Upper lobe of left lung (tissue), 4 donors: ENCODE data around the gene UAP1.

Experiments used
- POLR2A ChIP-seq, 4 donors: fragments of 450-650 bp; IDR thresholded peaks; one replicate each; pipeline ENCODE4 v1.5.1; 2016 to 2017; ENCODE audit warnings: antibody characterized with exemption in 4 of 4, mild to moderate bottlenecking in 2 of 4
- TF ChIP-seq, protein P1 (sequence below), 6 experiments: fragments of 450-650 bp in 4 of 6; fragments of 200-600 bp in 2 of 6; sonication (generic) in 2 of 6; IDR thresholded peaks; one replicate each; pipeline ENCODE4 v1.5.1; 2016 to 2019; ENCODE audit warnings: antibody characterized with exemption in 6 of 6

DNA sequence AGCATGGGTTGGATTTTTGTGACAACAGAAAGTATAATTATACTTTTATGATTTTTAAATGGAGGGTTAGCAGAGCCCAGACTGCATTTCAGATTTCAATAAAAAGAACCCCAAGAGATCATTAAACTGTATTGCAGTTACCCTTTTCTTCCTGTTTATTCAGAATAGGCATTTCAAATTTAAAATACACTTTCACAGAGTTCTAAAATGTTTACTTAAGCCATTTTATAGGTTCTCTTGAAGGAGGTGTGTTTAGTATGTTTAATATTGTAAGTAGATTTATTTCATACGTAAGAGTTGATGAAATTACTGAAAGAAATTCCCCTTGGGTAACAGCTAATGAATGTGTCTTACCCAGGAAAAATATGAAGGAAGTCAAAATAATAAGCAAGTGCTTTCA lies 17.4 kb downstream of the UAP1 start:
- TF ChIP-seq, protein P1, sequence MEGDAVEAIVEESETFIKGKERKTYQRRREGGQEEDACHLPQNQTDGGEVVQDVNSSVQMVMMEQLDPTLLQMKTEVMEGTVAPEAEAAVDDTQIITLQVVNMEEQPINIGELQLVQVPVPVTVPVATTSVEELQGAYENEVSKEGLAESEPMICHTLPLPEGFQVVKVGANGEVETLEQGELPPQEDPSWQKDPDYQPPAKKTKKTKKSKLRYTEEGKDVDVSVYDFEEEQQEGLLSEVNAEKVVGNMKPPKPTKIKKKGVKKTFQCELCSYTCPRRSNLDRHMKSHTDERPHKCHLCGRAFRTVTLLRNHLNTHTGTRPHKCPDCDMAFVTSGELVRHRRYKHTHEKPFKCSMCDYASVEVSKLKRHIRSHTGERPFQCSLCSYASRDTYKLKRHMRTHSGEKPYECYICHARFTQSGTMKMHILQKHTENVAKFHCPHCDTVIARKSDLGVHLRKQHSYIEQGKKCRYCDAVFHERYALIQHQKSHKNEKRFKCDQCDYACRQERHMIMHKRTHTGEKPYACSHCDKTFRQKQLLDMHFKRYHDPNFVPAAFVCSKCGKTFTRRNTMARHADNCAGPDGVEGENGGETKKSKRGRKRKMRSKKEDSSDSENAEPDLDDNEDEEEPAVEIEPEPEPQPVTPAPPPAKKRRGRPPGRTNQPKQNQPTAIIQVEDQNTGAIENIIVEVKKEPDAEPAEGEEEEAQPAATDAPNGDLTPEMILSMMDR (IDR thresholded peaks at IDR 0.05) = no peak
- no peak for TF ChIP-seq POLR2A (IDR thresholded peaks at IDR 0.05)
